GM12891 (cell line): ENCODE results near the gene IL1RAPL2.

Source experiments
- POLR2AphosphoS5 ChIP-seq: IDR thresholded peaks from 2 replicates; pipeline ENCODE4 v1.6.1; 2011; ENCODE audit warnings: low read depth, low read length, control low read depth
- TAF1 ChIP-seq: IDR thresholded peaks from 2 replicates; pipeline ENCODE4 v1.6.1; 2011; ENCODE audit warnings: low read depth, low read length, control low read depth

DNA sequence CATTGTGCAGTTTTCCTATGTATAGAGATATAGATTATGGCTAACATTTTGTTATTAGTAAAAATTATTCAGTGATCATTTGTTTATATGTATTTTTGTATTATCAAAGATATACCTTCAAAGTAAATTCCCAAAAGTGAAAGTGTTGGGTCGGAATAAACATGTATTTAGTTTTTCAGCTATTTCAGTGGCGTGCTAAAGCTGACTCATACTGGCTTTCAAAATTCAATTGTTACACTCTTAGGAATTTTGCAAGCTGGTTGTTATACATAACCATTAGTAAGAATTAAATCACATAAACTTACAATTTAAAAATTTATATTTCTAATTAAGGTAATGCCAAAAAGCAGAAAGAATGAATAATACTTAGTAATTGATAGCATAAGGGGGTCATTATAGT is 968.0 kb downstream of the IL1RAPL2 start:
- TF ChIP-seq POLR2AphosphoS5 (no peak), TAF1 (no peak)
